GM21390 (cell line): Measurements from ENCODE around the gene PHPT1.
"Not testable (repeated sequence)": the region's sequence is repeated elsewhere in the genome, so short reads cannot be mapped to it uniquely, and the experiment has no call there.

Experiments
- ATAC-seq: cut with Tn5 transposase; IDR thresholded peaks from one replicate; pipeline ENCODE4 v1.9.1; 2021; ENCODE audit not compliant: unreplicated experiment

Gene PHPT1

DNA sequence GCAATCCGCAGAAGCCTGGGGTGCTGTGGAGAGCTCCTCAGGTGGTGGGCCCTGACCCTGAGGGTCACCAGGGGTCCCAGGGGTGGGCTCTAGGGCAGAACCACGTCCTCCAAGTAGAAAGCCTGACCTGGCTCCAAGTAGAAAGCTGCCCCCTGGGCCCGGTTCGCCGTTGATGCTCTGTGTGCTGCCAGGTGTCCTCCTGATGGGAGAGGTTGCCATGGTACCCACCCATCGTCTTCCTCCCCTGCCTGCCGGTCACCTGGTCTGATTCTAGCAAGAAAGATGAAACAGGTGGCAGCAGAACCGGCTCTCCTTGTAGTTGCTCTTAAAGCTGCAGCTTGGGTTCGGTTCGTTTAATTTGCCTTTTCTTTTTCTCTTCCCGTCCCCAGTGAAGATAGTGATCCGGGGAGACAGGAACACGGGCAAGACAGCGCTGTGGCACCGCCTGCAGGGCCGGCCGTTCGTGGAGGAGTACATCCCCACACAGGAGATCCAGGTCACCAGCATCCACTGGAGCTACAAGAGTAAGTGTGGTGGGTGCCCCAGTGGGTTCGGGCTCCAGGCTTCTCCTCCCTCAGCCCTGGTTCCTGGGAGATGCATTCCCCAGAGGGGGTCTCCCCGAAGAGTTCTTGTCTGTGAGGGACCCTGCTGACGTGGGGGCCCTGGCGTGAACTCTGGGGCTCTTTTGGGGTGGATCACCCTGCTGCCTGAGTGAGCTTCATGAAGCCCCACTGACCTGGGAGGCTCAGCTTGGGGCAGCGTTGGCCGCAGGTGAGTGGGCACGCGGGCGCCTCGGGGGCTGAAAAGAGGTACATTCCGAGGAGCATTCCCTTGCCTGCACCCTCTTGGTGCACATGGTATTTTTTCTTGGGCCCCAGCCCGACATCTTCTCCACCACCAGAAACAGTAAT is 25.8 kb upstream of the PHPT1 start:
- ATAC-seq: no peak

DNA sequence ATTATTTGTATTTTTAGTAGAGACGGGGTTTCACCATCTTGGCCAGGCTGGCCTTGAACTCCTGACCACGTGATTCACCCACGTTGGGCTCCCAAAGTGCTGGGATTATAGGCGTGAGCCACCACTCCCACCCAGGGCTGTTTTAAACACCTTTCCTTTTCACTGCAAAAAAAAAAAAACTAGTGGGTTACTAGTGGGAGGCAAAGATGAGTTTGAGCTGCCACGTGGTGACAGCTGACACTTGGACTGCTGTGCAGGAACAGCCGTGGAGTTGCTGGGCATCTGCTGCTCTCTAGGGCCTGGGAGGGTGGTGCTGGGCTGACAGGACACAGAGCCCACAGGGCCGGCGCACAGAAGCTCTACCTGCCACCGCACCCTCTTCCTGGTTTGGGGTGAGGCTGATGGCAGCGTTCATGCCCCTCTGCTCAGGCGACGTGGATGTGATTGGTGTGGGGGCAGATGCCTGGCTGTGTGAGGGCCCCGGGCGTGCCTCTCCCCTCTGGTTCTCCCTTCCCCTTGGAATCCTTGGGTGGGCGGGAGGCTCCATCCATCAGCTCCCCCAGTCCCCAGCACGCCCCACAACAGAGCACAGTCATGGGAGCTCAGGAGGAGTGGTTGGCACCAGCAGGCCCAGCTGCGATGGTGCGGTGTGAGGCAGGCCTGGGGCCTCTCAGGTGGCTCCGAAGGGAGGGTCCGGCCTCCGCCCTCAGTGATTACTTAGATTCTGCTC is 24.5 kb upstream of the PHPT1 start:
- ATAC-seq: no peak

DNA sequence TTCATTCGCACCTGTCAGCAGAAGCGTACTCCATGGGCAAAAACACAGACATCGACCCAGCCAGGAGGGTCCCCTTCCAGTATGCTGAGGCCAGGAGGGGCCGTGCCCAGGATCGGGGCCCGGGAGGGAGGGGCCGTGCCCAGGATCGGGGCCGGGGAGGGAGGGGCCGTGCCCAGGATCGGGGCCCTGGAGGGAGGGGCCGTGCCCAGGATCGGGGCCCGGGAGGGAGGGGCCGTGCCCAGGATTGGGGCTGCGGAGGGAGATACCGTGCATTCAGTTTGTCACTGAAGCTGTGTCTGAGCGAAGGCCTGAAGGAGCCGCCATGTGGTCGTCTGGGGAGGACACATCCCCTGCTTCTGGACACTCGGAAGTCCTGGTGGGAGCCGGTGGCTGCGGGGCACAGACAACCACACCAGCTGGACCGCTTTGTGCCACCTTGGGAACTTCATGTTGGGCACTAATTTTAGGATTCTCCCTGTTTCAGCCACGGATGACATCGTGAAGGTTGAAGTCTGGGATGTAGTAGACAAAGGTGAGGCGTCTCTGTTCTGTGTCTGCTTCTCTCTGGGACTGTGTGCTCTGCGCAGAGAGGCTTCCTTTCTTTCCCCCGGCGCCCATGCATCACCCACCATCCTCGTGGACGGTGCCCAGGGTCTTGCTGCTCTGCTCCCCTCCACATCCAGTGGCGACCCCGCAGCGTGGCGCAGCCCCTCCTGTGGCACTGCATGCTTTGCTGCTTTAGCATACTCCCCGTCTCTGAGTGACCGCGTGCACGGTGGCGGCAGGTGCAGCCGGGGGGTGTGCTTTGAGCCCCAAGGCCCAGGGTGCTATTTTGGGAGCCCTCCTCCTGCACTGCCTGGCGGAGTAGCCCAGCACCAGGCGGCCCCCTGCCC is 23.7 kb upstream of the PHPT1 start:
- no peak for ATAC-seq

- no peak for ATAC-seq
Measured at GRCh38 chr9:136826188-136826541, 23.0 kb upstream of the PHPT1 start.

GRCh38 chr9:136826703-136827582 is 22.3 kb upstream of the PHPT1 start:
- ATAC-seq: no peak

DNA sequence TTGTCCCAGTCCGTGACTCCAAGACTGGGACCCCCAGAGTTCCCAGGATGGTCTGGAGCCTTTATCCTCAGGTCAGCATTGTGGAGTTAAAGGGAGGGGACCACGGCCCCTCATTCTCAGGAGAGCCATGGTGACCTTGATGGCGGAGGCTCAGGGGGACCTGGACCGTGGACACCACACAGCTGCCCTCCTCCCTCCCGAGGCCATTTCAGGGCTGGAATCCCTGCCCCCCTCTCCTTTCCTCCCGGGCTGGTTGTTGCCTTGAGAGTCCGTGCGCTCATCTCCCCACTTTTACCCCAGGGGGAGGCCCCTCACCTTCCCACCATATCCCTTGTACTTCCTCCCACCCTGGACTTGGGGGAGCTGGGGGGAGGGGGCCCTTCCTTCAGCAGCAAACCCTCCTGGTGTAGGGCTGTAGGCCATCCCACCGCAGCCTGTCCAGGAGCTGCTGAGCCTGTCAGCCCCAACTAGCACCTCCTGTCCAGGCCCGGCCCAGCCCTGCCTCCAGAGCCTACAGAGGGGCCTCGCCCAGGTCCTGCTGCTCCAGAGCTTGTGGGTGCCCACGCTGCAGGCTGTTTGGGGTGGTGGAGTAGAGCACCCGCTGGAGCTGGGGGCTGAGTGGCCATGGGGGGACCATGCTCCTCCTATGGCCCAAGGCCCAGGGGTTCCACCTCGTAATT is 21.3 kb upstream of the PHPT1 start:
- ATAC-seq: no peak

DNA sequence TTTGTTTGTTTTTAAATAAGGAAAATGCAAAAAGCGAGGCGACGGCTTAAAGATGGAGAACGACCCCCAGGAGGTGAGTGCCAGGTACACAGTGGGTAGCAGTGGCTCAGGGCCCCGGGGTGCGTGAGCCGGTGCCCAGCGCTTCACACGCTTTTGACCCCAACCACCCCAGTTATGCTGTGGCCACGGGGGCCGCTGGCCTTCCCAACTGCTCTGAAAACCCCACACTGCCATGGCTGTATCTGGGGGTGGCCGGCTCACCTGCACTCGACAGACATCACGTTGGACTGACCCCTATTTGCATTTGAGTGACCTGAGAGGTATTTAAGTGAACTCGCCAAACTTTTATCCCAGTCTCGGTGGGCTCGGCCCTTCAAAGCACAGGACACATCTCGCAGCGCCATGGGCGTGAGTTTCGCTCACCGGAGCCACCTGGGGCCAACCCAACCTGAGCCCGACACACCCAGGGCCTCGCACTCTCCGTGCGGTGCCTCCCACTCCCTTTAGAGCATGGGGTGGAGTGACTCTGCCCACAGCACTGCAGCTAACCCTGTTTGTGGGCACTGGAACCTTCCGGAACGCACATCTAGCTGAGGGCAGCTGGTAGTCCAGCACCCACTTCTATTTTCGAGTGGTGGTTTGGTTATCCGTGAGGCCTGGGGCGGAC is 20.6 kb upstream of the PHPT1 start:
- ATAC-seq: no peak

- no peak for ATAC-seq
Measured at GRCh38 chr9:136829412-136829811, 19.8 kb upstream of the PHPT1 start.

- ATAC-seq: no peak
Measured at GRCh38 chr9:136829981-136830885, 19.0 kb upstream of the PHPT1 start.

DNA sequence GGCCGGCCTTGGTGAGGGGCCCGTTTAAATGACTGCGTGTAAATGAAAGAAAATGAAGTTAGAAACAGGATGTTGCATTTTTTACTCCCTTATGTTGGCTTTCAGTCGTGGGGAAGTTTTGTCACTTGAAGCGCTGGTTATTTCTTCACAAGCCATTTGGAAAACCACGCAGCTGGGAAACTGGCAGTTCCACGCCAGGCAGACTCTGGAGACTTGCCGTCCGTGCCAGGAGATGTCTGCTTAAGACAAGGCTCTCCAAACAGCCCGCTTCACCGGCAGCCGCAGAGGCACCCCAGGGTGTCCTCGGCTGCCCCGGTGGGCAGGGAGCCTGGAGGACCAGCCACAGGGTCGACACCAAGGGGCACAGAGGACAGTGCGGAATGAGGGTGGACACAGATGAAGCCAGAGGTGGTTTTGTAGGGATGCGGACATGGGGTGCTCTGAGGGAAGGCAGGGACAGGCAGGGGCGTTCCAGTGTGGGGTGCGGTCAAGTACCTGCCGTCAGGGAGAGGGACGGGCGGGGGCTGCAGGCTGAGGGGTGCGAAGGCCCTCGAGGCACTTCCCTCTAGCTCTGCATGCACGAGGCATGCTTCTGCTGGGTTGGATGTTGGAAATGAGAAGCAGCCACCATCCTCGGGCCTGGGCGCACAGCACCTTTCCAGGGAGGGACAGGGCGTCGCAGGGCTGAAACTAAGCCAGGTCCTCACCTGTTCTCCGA is 18.0 kb upstream of the PHPT1 start:
- ATAC-seq: no peak

GRCh38 chr9:136831720-136832104 is 17.5 kb upstream of the PHPT1 start:
- ATAC-seq: no peak

GRCh38 chr9:136832581-136832980 is 16.6 kb upstream of the PHPT1 start:
- ATAC-seq: no peak

- not testable (repeated sequence) for ATAC-seq
Measured at GRCh38 chr9:136833381-136834048, 15.7 kb upstream of the PHPT1 start.

- ATAC-seq: no peak
Measured at GRCh38 chr9:136835162-136835931, 13.9 kb upstream of the PHPT1 start.

DNA sequence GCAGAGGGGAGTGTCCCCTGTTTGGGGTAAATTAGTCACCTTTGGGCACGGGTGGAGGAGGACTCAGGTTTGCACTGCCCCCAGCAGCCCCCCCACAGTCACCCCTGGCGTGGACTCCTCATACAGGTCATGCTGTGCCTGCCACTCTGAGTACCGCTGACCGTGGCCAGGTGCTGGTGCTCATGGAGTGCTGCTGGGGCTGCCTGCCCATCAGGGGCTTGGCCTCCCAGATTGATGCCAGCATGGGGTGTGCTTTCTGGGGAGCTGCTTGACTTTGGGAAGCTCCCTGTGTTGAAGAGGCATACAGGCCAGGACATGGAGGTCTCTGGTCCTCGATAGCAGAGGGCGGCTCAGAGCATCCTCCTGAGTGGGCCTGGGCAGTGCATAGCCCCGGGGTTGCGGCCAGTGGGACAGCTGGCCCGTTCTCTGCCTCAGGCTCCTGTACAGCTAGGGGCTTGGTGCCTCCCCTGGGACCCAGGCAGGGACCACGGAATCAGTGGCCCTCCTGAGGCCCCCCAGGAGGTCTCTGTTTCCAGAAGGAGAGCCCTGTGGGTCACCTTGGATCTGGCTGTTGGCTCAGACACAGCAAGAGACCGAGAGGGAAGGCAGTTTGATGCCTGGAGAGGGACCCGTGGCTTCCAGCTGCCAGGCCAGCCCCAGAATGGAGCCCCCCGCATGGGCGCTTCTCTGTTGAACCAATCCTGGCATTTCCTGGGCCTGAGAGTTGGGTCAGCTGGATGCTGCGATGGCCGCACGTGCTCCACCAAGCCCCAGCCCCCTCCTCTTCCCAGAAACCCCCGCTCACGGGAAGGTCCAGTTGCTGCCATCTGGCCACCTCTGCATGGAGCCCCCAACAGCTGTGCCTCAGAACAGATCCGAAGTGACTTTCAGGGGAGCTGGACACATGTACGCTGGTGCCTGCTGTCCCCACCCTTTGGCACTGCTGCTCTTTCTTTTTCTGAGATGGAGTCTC is 13.0 kb upstream of the PHPT1 start:
- no peak for ATAC-seq
